Measurements from ENCODE around the gene LRRC4B. TPM values are rescaled to one million over a fixed set of nuclear protein-coding genes. Genes with fewer than 3 reads are reported as not detected.

Gene LRRC4B
- total RNA-seq, 1 donor from 2014 or later: 1.0 TPM

DNA sequence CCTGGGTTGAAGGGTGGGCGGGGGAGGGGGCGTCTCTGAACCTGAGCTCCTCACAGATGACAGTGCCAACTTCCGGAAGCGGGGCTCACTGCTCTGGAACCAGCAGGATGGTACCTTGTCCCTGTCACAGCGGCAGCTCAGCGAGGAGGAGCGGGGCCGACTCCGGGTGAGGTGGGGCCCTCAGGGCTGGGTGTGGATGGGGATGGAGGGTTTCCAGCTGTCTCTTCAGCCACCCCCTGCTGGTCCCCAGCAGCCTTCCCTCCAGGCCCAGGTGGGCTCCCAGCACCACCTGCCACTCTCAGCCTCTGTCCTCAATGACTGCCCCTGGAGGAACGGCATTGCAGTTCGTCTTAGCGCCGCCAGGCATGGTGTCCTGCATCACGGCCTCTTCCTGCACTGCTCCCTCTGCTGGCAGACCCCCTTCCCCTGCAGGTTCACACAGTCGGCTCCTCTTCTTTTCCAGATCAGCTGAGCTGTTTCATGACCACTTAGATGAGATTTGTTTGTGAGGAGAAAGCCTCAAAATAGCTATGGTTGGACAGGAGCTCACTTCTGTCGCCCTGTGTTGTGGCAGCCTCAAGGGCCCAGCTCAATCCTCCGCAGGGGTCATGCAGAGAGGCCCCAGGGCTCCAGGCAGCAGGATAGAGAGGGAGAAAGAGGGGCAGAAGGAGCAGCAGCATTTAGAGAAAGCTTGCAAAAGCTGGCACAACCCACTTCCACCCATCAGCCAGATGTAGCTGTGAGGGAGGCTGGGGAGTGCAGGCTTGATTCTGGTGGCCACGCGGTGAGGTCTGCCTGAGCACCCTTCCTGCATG lies 89.1 kb downstream of the LRRC4B start:
- H3K4me1 Mint-ChIP-seq (ENCODE audit: low read depth): peaks cover 9% of the 10 kb centered on the region
- peaks cover 11% of the 10 kb centered on the region for H3K36me3 Mint-ChIP-seq (ENCODE audit: insufficient read depth)
- no peaks in the 10 kb centered on the region for H3K27me3 Mint-ChIP-seq
- H3K9me3 Mint-ChIP-seq (ENCODE audit: low read depth): no peaks in the 10 kb centered on the region
- peak overlapping the region; percentile 73 for H3K27ac Mint-ChIP-seq
- peak overlapping the region; percentile 43 for H3K4me3 Mint-ChIP-seq (ENCODE audit: low read depth)
- TF ChIP-seq, protein P1, sequence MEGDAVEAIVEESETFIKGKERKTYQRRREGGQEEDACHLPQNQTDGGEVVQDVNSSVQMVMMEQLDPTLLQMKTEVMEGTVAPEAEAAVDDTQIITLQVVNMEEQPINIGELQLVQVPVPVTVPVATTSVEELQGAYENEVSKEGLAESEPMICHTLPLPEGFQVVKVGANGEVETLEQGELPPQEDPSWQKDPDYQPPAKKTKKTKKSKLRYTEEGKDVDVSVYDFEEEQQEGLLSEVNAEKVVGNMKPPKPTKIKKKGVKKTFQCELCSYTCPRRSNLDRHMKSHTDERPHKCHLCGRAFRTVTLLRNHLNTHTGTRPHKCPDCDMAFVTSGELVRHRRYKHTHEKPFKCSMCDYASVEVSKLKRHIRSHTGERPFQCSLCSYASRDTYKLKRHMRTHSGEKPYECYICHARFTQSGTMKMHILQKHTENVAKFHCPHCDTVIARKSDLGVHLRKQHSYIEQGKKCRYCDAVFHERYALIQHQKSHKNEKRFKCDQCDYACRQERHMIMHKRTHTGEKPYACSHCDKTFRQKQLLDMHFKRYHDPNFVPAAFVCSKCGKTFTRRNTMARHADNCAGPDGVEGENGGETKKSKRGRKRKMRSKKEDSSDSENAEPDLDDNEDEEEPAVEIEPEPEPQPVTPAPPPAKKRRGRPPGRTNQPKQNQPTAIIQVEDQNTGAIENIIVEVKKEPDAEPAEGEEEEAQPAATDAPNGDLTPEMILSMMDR (IDR thresholded peaks at IDR 0.05; ENCODE audit: unreplicated experiment): peak; percentile 61
- DNase-seq (ENCODE audit: low spot score, unreplicated experiment): no peak

- H3K9me3 Mint-ChIP-seq (ENCODE audit: low read depth): no peaks in the 10 kb centered on the region
- peak overlapping the region; percentile 94 for H3K4me3 Mint-ChIP-seq (ENCODE audit: low read depth)
- peaks cover 11% of the 10 kb centered on the region for H3K36me3 Mint-ChIP-seq (ENCODE audit: insufficient read depth)
- peak overlapping the region; percentile 35 for H3K27ac Mint-ChIP-seq
- TF ChIP-seq, protein P1 (IDR thresholded peaks at IDR 0.05; ENCODE audit: unreplicated experiment): no peak
- H3K4me1 Mint-ChIP-seq (ENCODE audit: low read depth): peaks cover 9% of the 10 kb centered on the region
- DNase-seq (ENCODE audit: low spot score, unreplicated experiment): no peak
- H3K27me3 Mint-ChIP-seq: no peaks in the 10 kb centered on the region
Measured at GRCh38 chr19:50477751-50478515, 90.3 kb downstream of the LRRC4B start.

- Mint-ChIP-seq H3K9me3 (ENCODE audit: low read depth) (no peaks in the 10 kb centered on the region), H3K4me1 (ENCODE audit: low read depth) (peaks cover 9% of the 10 kb centered on the region), H3K27me3 (no peaks in the 10 kb centered on the region), H3K36me3 (ENCODE audit: insufficient read depth) (peaks cover 11% of the 10 kb centered on the region), H3K4me3 (ENCODE audit: low read depth) (peak overlapping the region; percentile 94), H3K27ac (peak overlapping the region; percentile 99)
- no peak for DNase-seq (ENCODE audit: low spot score, unreplicated experiment)
- TF ChIP-seq, protein P1 (IDR thresholded peaks at IDR 0.05; ENCODE audit: unreplicated experiment): no peak
Measured at GRCh38 chr19:50476907-50477238, 91.4 kb downstream of the LRRC4B start.

- peaks cover 9% of the 10 kb centered on the region for H3K4me1 Mint-ChIP-seq (ENCODE audit: low read depth)
- no peaks in the 10 kb centered on the region for H3K9me3 Mint-ChIP-seq (ENCODE audit: low read depth)
- H3K27ac Mint-ChIP-seq: peak within 1 kb of the TSS; percentile 99
- TF ChIP-seq, protein P1 (IDR thresholded peaks at IDR 0.05; ENCODE audit: unreplicated experiment): no peak
- DNase-seq (ENCODE audit: low spot score, unreplicated experiment): peak; percentile 93
- peaks cover 11% of the 10 kb centered on the region for H3K36me3 Mint-ChIP-seq (ENCODE audit: insufficient read depth)
- H3K4me3 Mint-ChIP-seq (ENCODE audit: low read depth): peak within 1 kb of the TSS; percentile 94
- H3K27me3 Mint-ChIP-seq: no peaks in the 10 kb centered on the region
Measured at GRCh38 chr19:50476224-50476906, 91.9 kb downstream of the LRRC4B start, which contains the start of the genes EMC10 and GARIN5A. Gene EMC10, plus strand, starts transcription at chr19:50476507. Its CDS starts 38 bp downstream, at chr19:50476545. Gene GARIN5A, minus strand, starts transcription at chr19:50476848. Its CDS starts 460 bp downstream, at chr19:50476388.

- peaks cover 9% of the 10 kb centered on the region for H3K4me1 Mint-ChIP-seq (ENCODE audit: low read depth)
- peak overlapping the region; percentile 94 for H3K4me3 Mint-ChIP-seq (ENCODE audit: low read depth)
- TF ChIP-seq, protein P1 (IDR thresholded peaks at IDR 0.05; ENCODE audit: unreplicated experiment): no peak
- H3K36me3 Mint-ChIP-seq (ENCODE audit: insufficient read depth): peaks cover 8% of the 10 kb centered on the region
- H3K9me3 Mint-ChIP-seq (ENCODE audit: low read depth): no peaks in the 10 kb centered on the region
- no peaks in the 10 kb centered on the region for H3K27me3 Mint-ChIP-seq
- DNase-seq (ENCODE audit: low spot score, unreplicated experiment): no peak
- H3K27ac Mint-ChIP-seq: peak overlapping the region; percentile 99
Measured at GRCh38 chr19:50475736-50476223, 92.5 kb downstream of the LRRC4B start.

Measured in progenitor cell of endocrine pancreas (in vitro differentiated cells).